Measurements from ENCODE around the gene PIGQ. TPM values are rescaled to one million over a fixed set of nuclear protein-coding genes. Genes with fewer than 3 reads are reported as not detected.

The PIGQ gene
- polyA plus RNA-seq, 2 of the 4 experiments (the other 2 are of a cell fraction), result 13.2 to 31.2 TPM

DNA sequence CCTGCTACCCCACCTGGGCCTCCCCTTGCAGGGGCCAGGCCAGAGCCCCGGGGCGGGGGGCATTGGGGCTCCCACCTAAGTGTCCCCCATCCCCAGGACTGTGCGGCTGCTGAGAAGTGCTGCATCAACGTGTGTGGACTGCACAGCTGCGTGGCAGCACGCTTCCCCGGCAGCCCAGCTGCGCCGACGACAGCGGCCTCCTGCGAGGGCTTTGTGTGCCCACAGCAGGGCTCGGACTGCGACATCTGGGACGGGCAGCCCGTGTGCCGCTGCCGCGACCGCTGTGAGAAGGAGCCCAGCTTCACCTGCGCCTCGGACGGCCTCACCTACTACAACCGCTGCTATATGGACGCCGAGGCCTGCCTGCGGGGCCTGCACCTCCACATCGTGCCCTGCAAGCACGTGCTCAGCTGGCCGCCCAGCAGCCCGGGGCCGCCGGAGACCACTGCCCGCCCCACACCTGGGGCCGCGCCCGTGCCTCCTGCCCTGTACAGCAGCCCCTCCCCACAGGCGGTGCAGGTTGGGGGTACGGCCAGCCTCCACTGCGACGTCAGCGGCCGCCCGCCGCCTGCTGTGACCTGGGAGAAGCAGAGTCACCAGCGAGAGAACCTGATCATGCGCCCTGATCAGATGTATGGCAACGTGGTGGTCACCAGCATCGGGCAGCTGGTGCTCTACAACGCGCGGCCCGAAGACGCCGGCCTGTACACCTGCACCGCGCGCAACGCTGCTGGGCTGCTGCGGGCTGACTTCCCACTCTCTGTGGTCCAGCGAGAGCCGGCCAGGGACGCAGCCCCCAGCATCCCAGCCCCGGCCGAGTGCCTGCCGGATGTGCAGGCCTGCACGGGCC, 62.9 kb downstream of the PIGQ start:
- TF ChIP-seq, protein P1, sequence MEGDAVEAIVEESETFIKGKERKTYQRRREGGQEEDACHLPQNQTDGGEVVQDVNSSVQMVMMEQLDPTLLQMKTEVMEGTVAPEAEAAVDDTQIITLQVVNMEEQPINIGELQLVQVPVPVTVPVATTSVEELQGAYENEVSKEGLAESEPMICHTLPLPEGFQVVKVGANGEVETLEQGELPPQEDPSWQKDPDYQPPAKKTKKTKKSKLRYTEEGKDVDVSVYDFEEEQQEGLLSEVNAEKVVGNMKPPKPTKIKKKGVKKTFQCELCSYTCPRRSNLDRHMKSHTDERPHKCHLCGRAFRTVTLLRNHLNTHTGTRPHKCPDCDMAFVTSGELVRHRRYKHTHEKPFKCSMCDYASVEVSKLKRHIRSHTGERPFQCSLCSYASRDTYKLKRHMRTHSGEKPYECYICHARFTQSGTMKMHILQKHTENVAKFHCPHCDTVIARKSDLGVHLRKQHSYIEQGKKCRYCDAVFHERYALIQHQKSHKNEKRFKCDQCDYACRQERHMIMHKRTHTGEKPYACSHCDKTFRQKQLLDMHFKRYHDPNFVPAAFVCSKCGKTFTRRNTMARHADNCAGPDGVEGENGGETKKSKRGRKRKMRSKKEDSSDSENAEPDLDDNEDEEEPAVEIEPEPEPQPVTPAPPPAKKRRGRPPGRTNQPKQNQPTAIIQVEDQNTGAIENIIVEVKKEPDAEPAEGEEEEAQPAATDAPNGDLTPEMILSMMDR (IDR thresholded peaks at IDR 0.05), result no peak
- TF ChIP-seq ESRRA (IDR thresholded peaks at IDR 0.05; ENCODE audit: borderline replicate concordance, low read length) (no peak), HDAC2 (IDR thresholded peaks at IDR 0.05) (no peak), SMC3 (IDR thresholded peaks at IDR 0.05) (no peak), SREBF2 (IDR thresholded peaks at IDR 0.05) (no peak), KDM1A (IDR thresholded peaks at IDR 0.05; ENCODE audit: low read depth) (no peak)
- FAIRE-seq (no peak), DNase-seq (ENCODE audit: low read depth in 1 of 2, low spot score in 1 of 2) (no peak), ATAC-seq (no peak)
- 96% methylated on average over 35 of the region's 67 CpGs for WGBS (ENCODE audit: missing lambda C conversion rate)
- no peak overlapping the region for H3K4me2 ChIP-seq
- peaks cover 37% of the 10 kb centered on the region for H3K4me1 ChIP-seq
- no peak overlapping the region for H3K27ac ChIP-seq
- CTCF ChIA-PET, result no interaction called here
- H3K4me3 ChIP-seq, result no peak overlapping the region
- no peaks in the 10 kb centered on the region for H3K9me3 ChIP-seq
- POLR2A ChIA-PET, result no interaction called here

DNA sequence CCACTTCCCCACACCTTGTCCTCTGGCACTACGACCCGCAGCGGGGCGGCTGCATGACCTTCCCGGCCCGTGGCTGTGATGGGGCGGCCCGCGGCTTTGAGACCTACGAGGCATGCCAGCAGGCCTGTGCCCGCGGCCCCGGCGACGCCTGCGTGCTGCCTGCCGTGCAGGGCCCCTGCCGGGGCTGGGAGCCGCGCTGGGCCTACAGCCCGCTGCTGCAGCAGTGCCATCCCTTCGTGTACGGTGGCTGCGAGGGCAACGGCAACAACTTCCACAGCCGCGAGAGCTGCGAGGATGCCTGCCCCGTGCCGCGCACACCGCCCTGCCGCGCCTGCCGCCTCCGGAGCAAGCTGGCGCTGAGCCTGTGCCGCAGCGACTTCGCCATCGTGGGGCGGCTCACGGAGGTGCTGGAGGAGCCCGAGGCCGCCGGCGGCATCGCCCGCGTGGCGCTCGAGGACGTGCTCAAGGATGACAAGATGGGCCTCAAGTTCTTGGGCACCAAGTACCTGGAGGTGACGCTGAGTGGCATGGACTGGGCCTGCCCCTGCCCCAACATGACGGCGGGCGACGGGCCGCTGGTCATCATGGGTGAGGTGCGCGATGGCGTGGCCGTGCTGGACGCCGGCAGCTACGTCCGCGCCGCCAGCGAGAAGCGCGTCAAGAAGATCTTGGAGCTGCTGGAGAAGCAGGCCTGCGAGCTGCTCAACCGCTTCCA, 63.7 kb downstream of the PIGQ start:
- CTCF ChIA-PET, result interaction anchor here (0.9 to 1.0 kb wide), 2 partner anchors 50 to 184 kb away, joined by 3 read pairs; no protein-coding TSS in a partner anchor
- H3K27ac ChIP-seq, result no peak overlapping the region
- no peak for FAIRE-seq
- no peaks in the 10 kb centered on the region for H3K9me3 ChIP-seq
- no peak for ATAC-seq
- TF ChIP-seq SMC3 (IDR thresholded peaks at IDR 0.05), result no peak
- TF ChIP-seq KDM1A (IDR thresholded peaks at IDR 0.05; ENCODE audit: low read depth), result no peak
- no peak for TF ChIP-seq CEBPB (IDR thresholded peaks at IDR 0.05)
- no peak for TF ChIP-seq HEYL (CRISPR knock-in tag; IDR thresholded peaks at IDR 0.05)
- no peak for TF ChIP-seq NPAS2 (CRISPR knock-in tag; IDR thresholded peaks at IDR 0.05; ENCODE audit: borderline replicate concordance)
- no peak for TF ChIP-seq ATOH8 (CRISPR knock-in tag; IDR thresholded peaks at IDR 0.05; ENCODE audit: low read depth)
- no peak for TF ChIP-seq MAFK (IDR thresholded peaks at IDR 0.05; ENCODE audit: partially characterized antibody)
- no peak for TF ChIP-seq RCOR1 (IDR thresholded peaks at IDR 0.05; ENCODE audit: low read depth, low read length)
- no peak for TF ChIP-seq RFX5 (IDR thresholded peaks at IDR 0.05)
- POLR2A ChIA-PET, result no interaction called here
- peaks cover 35% of the 10 kb centered on the region for H3K4me1 ChIP-seq
- 95% methylated on average over 42 of the region's 74 CpGs for WGBS (ENCODE audit: missing lambda C conversion rate)
- no peak overlapping the region for H3K4me2 ChIP-seq
- DNase-seq (ENCODE audit: low read depth in 1 of 2, low spot score in 1 of 2), result no peak
- no peak overlapping the region for H3K4me3 ChIP-seq

Small RNAs within 50 kb of the gene (small RNA-seq; reads per million reads assigned to genes)
- gene MIR3176, result 0 to 7.6 (median 1.6) reads per million in 6 experiments
- 0 to 4.4 (median 1.1) reads per million in 6 experiments for gene MIR5587
- 0 to 0.19 (median 0) reads per million in 6 experiments for gene Z98883.1

Other genes starting within 250 kb of the PIGQ start
- gene AXIN1, start 217.2 kb upstream of the PIGQ start, polyA plus RNA-seq (2011; rRNA removed), result 8.7 and 8.9 TPM in 2 replicates
- 18.1 to 19.3 TPM (median 18.6 TPM) in 3 replicates for gene AXIN1, start 217.2 kb upstream of the PIGQ start, polyA plus RNA-seq (2017; fragmentation: RNase III; extraction: RNeasy Plus Mini Kit Qiagen cat#74134 plus additional on column Dnase treatment)
- gene MRPL28, start 199.4 kb upstream of the PIGQ start, polyA plus RNA-seq (2011; rRNA removed), result 115 and 130 TPM in 2 replicates
- 139 to 144 TPM (median 139 TPM) in 3 replicates for gene MRPL28, start 199.4 kb upstream of the PIGQ start, polyA plus RNA-seq (2017; fragmentation: RNase III; extraction: RNeasy Plus Mini Kit Qiagen cat#74134 plus additional on column Dnase treatment)
- 25.9 and 36.0 TPM in 2 replicates for gene PGAP6, start 188.0 kb upstream of the PIGQ start, polyA plus RNA-seq (2011; rRNA removed)
- 32.3 to 38.1 TPM (median 36.2 TPM) in 3 replicates for gene PGAP6, start 188.0 kb upstream of the PIGQ start, polyA plus RNA-seq (2017; fragmentation: RNase III; extraction: RNeasy Plus Mini Kit Qiagen cat#74134 plus additional on column Dnase treatment)
- 229 and 239 TPM in 2 replicates for gene NME4, start 172.8 kb upstream of the PIGQ start, polyA plus RNA-seq (2011; rRNA removed)
- gene NME4, start 172.8 kb upstream of the PIGQ start, polyA plus RNA-seq (2017; fragmentation: RNase III; extraction: RNeasy Plus Mini Kit Qiagen cat#74134 plus additional on column Dnase treatment), result 301 to 349 TPM (median 339 TPM) in 3 replicates
- gene DECR2, start 168.1 kb upstream of the PIGQ start, polyA plus RNA-seq (2011; rRNA removed), result 15.5 and 17.9 TPM in 2 replicates
- 31.0 to 38.0 TPM (median 34.2 TPM) in 3 replicates for gene DECR2, start 168.1 kb upstream of the PIGQ start, polyA plus RNA-seq (2017; fragmentation: RNase III; extraction: RNeasy Plus Mini Kit Qiagen cat#74134 plus additional on column Dnase treatment)
- 6.7 and 9.7 TPM in 2 replicates for gene RAB11FIP3, start 144.3 kb upstream of the PIGQ start, polyA plus RNA-seq (2011; rRNA removed)
- gene RAB11FIP3, start 144.3 kb upstream of the PIGQ start, polyA plus RNA-seq (2017; fragmentation: RNase III; extraction: RNeasy Plus Mini Kit Qiagen cat#74134 plus additional on column Dnase treatment), result 18.0 to 19.1 TPM (median 18.4 TPM) in 3 replicates
- gene CAPN15, start 42.3 kb upstream of the PIGQ start, polyA plus RNA-seq (2011; rRNA removed), result 10.0 and 11.4 TPM in 2 replicates
- 31.3 to 33.9 TPM (median 33.3 TPM) in 3 replicates for gene CAPN15, start 42.3 kb upstream of the PIGQ start, polyA plus RNA-seq (2017; fragmentation: RNase III; extraction: RNeasy Plus Mini Kit Qiagen cat#74134 plus additional on column Dnase treatment)
- 0.04 TPM in 1 of 2 replicates, not detected in the other for gene PRR35, start 9.6 kb upstream of the PIGQ start, polyA plus RNA-seq (2011; rRNA removed)
- gene PRR35, start 9.6 kb upstream of the PIGQ start, polyA plus RNA-seq (2017; fragmentation: RNase III; extraction: RNeasy Plus Mini Kit Qiagen cat#74134 plus additional on column Dnase treatment), result 0.04 to 0.10 TPM (median 0.04 TPM) in 3 replicates
- gene NHLRC4, start 3.0 kb upstream of the PIGQ start, polyA plus RNA-seq (2011; rRNA removed), result 0.03 and 0.13 TPM in 2 replicates
- gene NHLRC4, start 3.0 kb upstream of the PIGQ start, polyA plus RNA-seq (2017; fragmentation: RNase III; extraction: RNeasy Plus Mini Kit Qiagen cat#74134 plus additional on column Dnase treatment), result 0.07 to 0.09 TPM (median 0.08 TPM) in 3 replicates
- gene RAB40C, start 20.1 kb downstream of the PIGQ start, polyA plus RNA-seq (2011; rRNA removed), result 4.4 and 4.9 TPM in 2 replicates
- 8.1 to 9.7 TPM (median 8.5 TPM) in 3 replicates for gene RAB40C, start 20.1 kb downstream of the PIGQ start, polyA plus RNA-seq (2017; fragmentation: RNase III; extraction: RNeasy Plus Mini Kit Qiagen cat#74134 plus additional on column Dnase treatment)
- 0.05 TPM in 1 of 2 replicates, not detected in the other for gene WFIKKN1, start 61.0 kb downstream of the PIGQ start, polyA plus RNA-seq (2011; rRNA removed)
- 0.15 to 0.23 TPM (median 0.17 TPM) in 3 replicates for gene WFIKKN1, start 61.0 kb downstream of the PIGQ start, polyA plus RNA-seq (2017; fragmentation: RNase III; extraction: RNeasy Plus Mini Kit Qiagen cat#74134 plus additional on column Dnase treatment)
- gene METTL26, start 66.3 kb downstream of the PIGQ start, polyA plus RNA-seq (2011; rRNA removed), result 44.2 and 47.2 TPM in 2 replicates
- gene METTL26, start 66.3 kb downstream of the PIGQ start, polyA plus RNA-seq (2017; fragmentation: RNase III; extraction: RNeasy Plus Mini Kit Qiagen cat#74134 plus additional on column Dnase treatment), result 78.3 to 83.6 TPM (median 80.3 TPM) in 3 replicates
- 10.7 and 12.9 TPM in 2 replicates for gene MCRIP2, start 71.9 kb downstream of the PIGQ start, polyA plus RNA-seq (2011; rRNA removed)
- gene MCRIP2, start 71.9 kb downstream of the PIGQ start, polyA plus RNA-seq (2017; fragmentation: RNase III; extraction: RNeasy Plus Mini Kit Qiagen cat#74134 plus additional on column Dnase treatment), result 20.3 to 21.3 TPM (median 21.3 TPM) in 3 replicates
- gene WDR90, start 79.4 kb downstream of the PIGQ start, polyA plus RNA-seq (2011; rRNA removed), result 6.5 and 7.3 TPM in 2 replicates
- gene WDR90, start 79.4 kb downstream of the PIGQ start, polyA plus RNA-seq (2017; fragmentation: RNase III; extraction: RNeasy Plus Mini Kit Qiagen cat#74134 plus additional on column Dnase treatment), result 28.1 to 31.4 TPM (median 30.7 TPM) in 3 replicates
- 33.9 and 38.0 TPM in 2 replicates for gene RHOT2, start 98.2 kb downstream of the PIGQ start, polyA plus RNA-seq (2011; rRNA removed)
- gene RHOT2, start 98.2 kb downstream of the PIGQ start, polyA plus RNA-seq (2017; fragmentation: RNase III; extraction: RNeasy Plus Mini Kit Qiagen cat#74134 plus additional on column Dnase treatment), result 74.0 to 83.5 TPM (median 83.1 TPM) in 3 replicates
- 0.56 and 0.75 TPM in 2 replicates for gene RHBDL1, start 105.7 kb downstream of the PIGQ start, polyA plus RNA-seq (2011; rRNA removed)
- 1.2 to 1.6 TPM (median 1.4 TPM) in 3 replicates for gene RHBDL1, start 105.7 kb downstream of the PIGQ start, polyA plus RNA-seq (2017; fragmentation: RNase III; extraction: RNeasy Plus Mini Kit Qiagen cat#74134 plus additional on column Dnase treatment)
- gene STUB1, start 110.4 kb downstream of the PIGQ start, polyA plus RNA-seq (2011; rRNA removed), result 53.2 and 60.6 TPM in 2 replicates
- gene STUB1, start 110.4 kb downstream of the PIGQ start, polyA plus RNA-seq (2017; fragmentation: RNase III; extraction: RNeasy Plus Mini Kit Qiagen cat#74134 plus additional on column Dnase treatment), result 90.0 to 93.5 TPM (median 90.4 TPM) in 3 replicates
- gene JMJD8, start 114.4 kb downstream of the PIGQ start, polyA plus RNA-seq (2011; rRNA removed), result 37.5 and 43.8 TPM in 2 replicates
- 72.6 to 77.0 TPM (median 73.7 TPM) in 3 replicates for gene JMJD8, start 114.4 kb downstream of the PIGQ start, polyA plus RNA-seq (2017; fragmentation: RNase III; extraction: RNeasy Plus Mini Kit Qiagen cat#74134 plus additional on column Dnase treatment)
- gene WDR24, start 120.4 kb downstream of the PIGQ start, polyA plus RNA-seq (2011; rRNA removed), result 2.7 and 3.0 TPM in 2 replicates
- 5.6 to 7.6 TPM (median 6.6 TPM) in 3 replicates for gene WDR24, start 120.4 kb downstream of the PIGQ start, polyA plus RNA-seq (2017; fragmentation: RNase III; extraction: RNeasy Plus Mini Kit Qiagen cat#74134 plus additional on column Dnase treatment)
- gene FBXL16, start 135.8 kb downstream of the PIGQ start, polyA plus RNA-seq (2011; rRNA removed), result 0.53 and 0.54 TPM in 2 replicates
- 1.1 to 1.4 TPM (median 1.2 TPM) in 3 replicates for gene FBXL16, start 135.8 kb downstream of the PIGQ start, polyA plus RNA-seq (2017; fragmentation: RNase III; extraction: RNeasy Plus Mini Kit Qiagen cat#74134 plus additional on column Dnase treatment)
- gene METRN, start 145.2 kb downstream of the PIGQ start, polyA plus RNA-seq (2011; rRNA removed), result 33.8 and 41.0 TPM in 2 replicates
- gene METRN, start 145.2 kb downstream of the PIGQ start, polyA plus RNA-seq (2017; fragmentation: RNase III; extraction: RNeasy Plus Mini Kit Qiagen cat#74134 plus additional on column Dnase treatment), result 72.7 to 82.2 TPM (median 81.0 TPM) in 3 replicates
- gene ANTKMT, start 151.2 kb downstream of the PIGQ start, polyA plus RNA-seq (2011; rRNA removed), result 10.9 and 11.9 TPM in 2 replicates
- 49.2 to 55.8 TPM (median 55.2 TPM) in 3 replicates for gene ANTKMT, start 151.2 kb downstream of the PIGQ start, polyA plus RNA-seq (2017; fragmentation: RNase III; extraction: RNeasy Plus Mini Kit Qiagen cat#74134 plus additional on column Dnase treatment)
- 1.1 and 1.7 TPM in 2 replicates for gene CCDC78, start 156.5 kb downstream of the PIGQ start, polyA plus RNA-seq (2011; rRNA removed)
- 4.7 to 5.9 TPM (median 5.6 TPM) in 3 replicates for gene CCDC78, start 156.5 kb downstream of the PIGQ start, polyA plus RNA-seq (2017; fragmentation: RNase III; extraction: RNeasy Plus Mini Kit Qiagen cat#74134 plus additional on column Dnase treatment)
- 3.5 and 4.4 TPM in 2 replicates for gene HAGHL, start 157.1 kb downstream of the PIGQ start, polyA plus RNA-seq (2011; rRNA removed)
- gene HAGHL, start 157.1 kb downstream of the PIGQ start, polyA plus RNA-seq (2017; fragmentation: RNase III; extraction: RNeasy Plus Mini Kit Qiagen cat#74134 plus additional on column Dnase treatment), result 21.4 to 22.0 TPM (median 21.7 TPM) in 3 replicates
- 17.4 and 19.3 TPM in 2 replicates for gene CIAO3, start 171.0 kb downstream of the PIGQ start, polyA plus RNA-seq (2011; rRNA removed)
- gene CIAO3, start 171.0 kb downstream of the PIGQ start, polyA plus RNA-seq (2017; fragmentation: RNase III; extraction: RNeasy Plus Mini Kit Qiagen cat#74134 plus additional on column Dnase treatment), result 20.9 to 24.6 TPM (median 23.0 TPM) in 3 replicates
- gene MSLN, start 190.8 kb downstream of the PIGQ start, polyA plus RNA-seq (2011; rRNA removed), result 1.8 and 2.4 TPM in 2 replicates
- gene MSLN, start 190.8 kb downstream of the PIGQ start, polyA plus RNA-seq (2017; fragmentation: RNase III; extraction: RNeasy Plus Mini Kit Qiagen cat#74134 plus additional on column Dnase treatment), result 2.7 to 3.6 TPM (median 3.1 TPM) in 3 replicates
- 10.6 and 10.8 TPM in 2 replicates for gene RPUSD1, start 218.4 kb downstream of the PIGQ start, polyA plus RNA-seq (2011; rRNA removed)
- gene RPUSD1, start 218.4 kb downstream of the PIGQ start, polyA plus RNA-seq (2017; fragmentation: RNase III; extraction: RNeasy Plus Mini Kit Qiagen cat#74134 plus additional on column Dnase treatment), result 26.9 to 29.3 TPM (median 29.0 TPM) in 3 replicates
- gene CHTF18, start 218.7 kb downstream of the PIGQ start, polyA plus RNA-seq (2011; rRNA removed), result 4.8 and 5.1 TPM in 2 replicates
- 32.5 to 36.7 TPM (median 33.8 TPM) in 3 replicates for gene CHTF18, start 218.7 kb downstream of the PIGQ start, polyA plus RNA-seq (2017; fragmentation: RNase III; extraction: RNeasy Plus Mini Kit Qiagen cat#74134 plus additional on column Dnase treatment)
- not detected in 2 replicates for gene GNG13, start 230.8 kb downstream of the PIGQ start, polyA plus RNA-seq (2011; rRNA removed)
- 0.09 TPM in 1 of 3 replicates, not detected in the others for gene GNG13, start 230.8 kb downstream of the PIGQ start, polyA plus RNA-seq (2017; fragmentation: RNase III; extraction: RNeasy Plus Mini Kit Qiagen cat#74134 plus additional on column Dnase treatment)